Liver (tissue), 9 donors: ENCODE results near the gene FBXO4. TPM values are rescaled to one million over a fixed set of nuclear protein-coding genes. Genes with fewer than 3 reads are reported as not detected.

Source experiments
- DNase-seq: peaks from one replicate; pipeline ENCODE4 v3.0.0-alpha.2; 2017; ENCODE audit warnings: low spot score
- H3K27ac ChIP-seq, 2 donors: one replicate each; pipeline ENCODE4 v1.7.0; 2013; ENCODE audit warnings: inconsistent platforms in 2 of 2, low read length in 2 of 2, control low read depth in 1 of 2, low read depth in 1 of 2, mild to moderate bottlenecking in 1 of 2
- H3K27me3 ChIP-seq, 4 donors: one replicate each; pipeline versions ENCODE4 v1.6.1 to v1.7.0; 2013; ENCODE audit warnings: low read length in 3 of 4, inconsistent platforms in 1 of 4, mild to moderate bottlenecking in 1 of 4, moderate library complexity in 1 of 4; ENCODE audit not compliant: control insufficient read depth in 4 of 4, insufficient read depth in 4 of 4
- H3K36me3 ChIP-seq, 4 donors: one replicate each; pipeline versions ENCODE4 v1.6.1 to v1.7.0; 2013; ENCODE audit warnings: low read length in 3 of 4, mild to moderate bottlenecking in 3 of 4, low read depth in 1 of 4, moderate library complexity in 1 of 4; ENCODE audit not compliant: control insufficient read depth in 4 of 4, insufficient read depth in 3 of 4
- H3K4me1 ChIP-seq, 4 donors: one replicate each; pipeline versions ENCODE4 v1.6.1 to v1.7.0; 2013; ENCODE audit warnings: low read length in 3 of 4, mild to moderate bottlenecking in 3 of 4, moderate library complexity in 1 of 4; ENCODE audit not compliant: control insufficient read depth in 4 of 4, insufficient read depth in 4 of 4
- H3K4me3 ChIP-seq, 3 donors: one replicate each; pipeline versions ENCODE4 v1.6.1 to v1.7.0; 2013; ENCODE audit warnings: low read length in 3 of 3, control low read depth in 1 of 3, low read depth in 1 of 3, mild to moderate bottlenecking in 1 of 3
- H3K9ac ChIP-seq, 2 donors: one replicate each; pipeline ENCODE4 v1.7.0; 2013; ENCODE audit warnings: low read length in 2 of 2, mild to moderate bottlenecking in 2 of 2, moderate library complexity in 2 of 2, control low read depth in 1 of 2, low read depth in 1 of 2
- H3K9me3 ChIP-seq, 4 donors: one replicate each; pipeline versions ENCODE4 v1.6.1 to v1.7.0; 2013; ENCODE audit warnings: low read length in 3 of 4; ENCODE audit not compliant: control insufficient read depth in 4 of 4
- EGR1 ChIP-seq, 2 donors: IDR thresholded peaks; 2 replicates each; pipeline ENCODE4 v1.6.1; 2016 to 2018; ENCODE audit warnings: antibody characterized with exemption in 2 of 2, low read depth in 2 of 2
- FOXA1 ChIP-seq: IDR thresholded peaks from 2 replicates; pipeline ENCODE4 v1.6.1; 2016; ENCODE audit warnings: antibody characterized with exemption
- HNF4G ChIP-seq: IDR thresholded peaks from 2 replicates; pipeline ENCODE4 v1.6.1; 2016; ENCODE audit warnings: antibody characterized with exemption
- JUND ChIP-seq, 2 donors: IDR thresholded peaks; 2 replicates each; pipeline ENCODE4 v1.6.1; 2016; ENCODE audit warnings: antibody characterized with exemption in 2 of 2
- NR2F2 ChIP-seq: IDR thresholded peaks from 2 replicates; pipeline ENCODE4 v1.6.1; 2016; ENCODE audit warnings: antibody characterized with exemption
- RAD21 ChIP-seq, 2 donors: IDR thresholded peaks; 2 replicates each; pipeline ENCODE4 v1.6.1; 2016; ENCODE audit warnings: antibody characterized with exemption in 2 of 2, mild to moderate bottlenecking in 2 of 2
- RXRA ChIP-seq, 2 donors: IDR thresholded peaks; 2 replicates each; pipeline ENCODE4 v1.6.1; 2017 to 2018; ENCODE audit warnings: antibody characterized with exemption in 2 of 2, mild to moderate bottlenecking in 1 of 2
- TAF1 ChIP-seq: conservative IDR thresholded peaks from 2 replicates; pipeline ENCODE4 v1.6.1; 2016; ENCODE audit warnings: antibody characterized with exemption, mild to moderate bottlenecking
- YY1 ChIP-seq: IDR thresholded peaks from 2 replicates; pipeline ENCODE4 v1.6.1; 2016; ENCODE audit warnings: antibody characterized with exemption, mild to moderate bottlenecking
- WGBS: extraction: QIAGEN DNeasy Blood & Tissue Kit; methylation state at CpG from one replicate; pipeline ENCODE4 v1.1.7; 2013; 5-methylcytosine and 5-hydroxymethylcytosine counted together
- polyA plus RNA-seq, 2 donors: library from polyadenylated mRNA; stranded (reverse) in 1 of 2; unstranded in 1 of 2; fragments of 200-250 nt in 1 of 2; fragments of >200 nt in 1 of 2; fragmentation: Nextera tagmentation in 1 of 2; extraction: Ambion mirVana in 1 of 2; gene quantifications; one replicate each; pipeline versions ENCODE4 v1.2.1 to v1.2.3, GENCODE V29; 2013 to 2015
- total RNA-seq, 2 donors: library from RNA; depleted of rRNA; stranded (reverse); fragments of >200 nt; gene quantifications; one replicate each; pipeline ENCODE4 v1.2.3, GENCODE V29; 2014
- TF ChIP-seq, protein P1 (sequence below): IDR thresholded peaks from 2 replicates; pipeline ENCODE4 v1.6.1; 2016; ENCODE audit warnings: antibody characterized with exemption
- TF ChIP-seq, protein P2 (sequence below): fragments of 150-350 bp; IDR thresholded peaks from 2 replicates; pipeline ENCODE4 v1.5.1; 2017; ENCODE audit warnings: improper control_type of control experiment, low read depth, low read length; ENCODE audit not compliant: missing input control
- TF ChIP-seq, protein P3 (sequence below): IDR thresholded peaks from 2 replicates; pipeline ENCODE4 v1.6.1; 2016; ENCODE audit warnings: antibody characterized with exemption
- TF ChIP-seq, protein P4 (sequence below): IDR thresholded peaks from 2 replicates; pipeline ENCODE4 v1.6.1; 2016; ENCODE audit warnings: antibody characterized with exemption, mild to moderate bottlenecking
- TF ChIP-seq, protein P5 (sequence below): IDR thresholded peaks from 2 replicates; pipeline ENCODE4 v1.6.1; 2016; ENCODE audit warnings: antibody characterized with exemption
- donor health status: healthy.
- donor health status: healthy.
- donor health status: healthy.
- donor health status: healthy.
- donor health status: healthy.

Gene FBXO4
- total and polyA plus RNA-seq, 4 donors: 5.6 to 8.8 (median 7.2) TPM

DNA sequence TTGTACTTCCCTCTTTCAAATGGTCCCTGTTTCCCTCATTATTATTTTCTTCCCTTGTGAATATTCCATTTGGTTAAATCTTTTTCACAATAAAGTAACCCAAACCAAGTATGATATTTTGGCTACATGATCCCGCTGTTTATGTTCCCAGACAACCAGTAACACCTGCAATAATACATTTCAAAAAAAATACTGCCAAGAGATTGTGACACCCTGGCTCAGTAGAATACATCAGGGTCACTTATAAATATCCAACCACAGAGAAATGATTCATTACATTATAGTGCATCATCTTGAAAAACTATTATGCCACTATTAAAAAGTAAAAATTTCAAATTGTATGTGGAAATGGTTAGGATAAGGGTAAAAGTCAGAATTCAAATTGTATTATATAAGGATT is 47.7 kb upstream of the FBXO4 start (continued):
- TF ChIP-seq FOXA1 (no peak), YY1 (no peak), RAD21 (IDR thresholded peaks at IDR 0.05) (no peak), TAF1 (no peak)

DNA sequence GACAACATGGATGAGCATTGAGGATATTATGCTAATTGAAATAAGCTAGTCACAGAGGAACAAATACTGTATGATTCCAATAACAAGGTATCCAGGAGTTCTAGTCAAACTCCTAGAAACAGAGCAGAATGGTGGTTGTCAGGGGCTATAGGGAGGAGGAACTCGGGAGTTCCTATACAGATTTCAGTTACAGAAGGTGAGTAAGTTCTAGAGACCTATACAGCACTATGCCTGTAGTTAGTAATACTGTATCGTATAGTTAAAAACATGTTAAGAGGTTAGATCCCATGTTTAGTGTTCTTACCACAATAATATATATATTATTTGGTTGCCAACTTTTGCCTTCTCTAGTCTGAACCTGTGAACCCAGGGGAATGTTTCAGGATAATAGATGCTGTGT is 46.9 kb upstream of the FBXO4 start:
- DNase-seq: no peak
- no peak overlapping the region for H3K4me3 ChIP-seq
- no peak for TF ChIP-seq JUND (IDR thresholded peaks at IDR 0.05)
- no peak for TF ChIP-seq RAD21 (IDR thresholded peaks at IDR 0.05)
- TF ChIP-seq NR2F2: no peak
- TF ChIP-seq, protein P1, sequence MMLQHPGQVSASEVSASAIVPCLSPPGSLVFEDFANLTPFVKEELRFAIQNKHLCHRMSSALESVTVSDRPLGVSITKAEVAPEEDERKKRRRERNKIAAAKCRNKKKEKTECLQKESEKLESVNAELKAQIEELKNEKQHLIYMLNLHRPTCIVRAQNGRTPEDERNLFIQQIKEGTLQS: no peak
- no peak for TF ChIP-seq FOXA1
- TF ChIP-seq HNF4G: no peak
- TF ChIP-seq TAF1: no peak
- TF ChIP-seq, protein P2, sequence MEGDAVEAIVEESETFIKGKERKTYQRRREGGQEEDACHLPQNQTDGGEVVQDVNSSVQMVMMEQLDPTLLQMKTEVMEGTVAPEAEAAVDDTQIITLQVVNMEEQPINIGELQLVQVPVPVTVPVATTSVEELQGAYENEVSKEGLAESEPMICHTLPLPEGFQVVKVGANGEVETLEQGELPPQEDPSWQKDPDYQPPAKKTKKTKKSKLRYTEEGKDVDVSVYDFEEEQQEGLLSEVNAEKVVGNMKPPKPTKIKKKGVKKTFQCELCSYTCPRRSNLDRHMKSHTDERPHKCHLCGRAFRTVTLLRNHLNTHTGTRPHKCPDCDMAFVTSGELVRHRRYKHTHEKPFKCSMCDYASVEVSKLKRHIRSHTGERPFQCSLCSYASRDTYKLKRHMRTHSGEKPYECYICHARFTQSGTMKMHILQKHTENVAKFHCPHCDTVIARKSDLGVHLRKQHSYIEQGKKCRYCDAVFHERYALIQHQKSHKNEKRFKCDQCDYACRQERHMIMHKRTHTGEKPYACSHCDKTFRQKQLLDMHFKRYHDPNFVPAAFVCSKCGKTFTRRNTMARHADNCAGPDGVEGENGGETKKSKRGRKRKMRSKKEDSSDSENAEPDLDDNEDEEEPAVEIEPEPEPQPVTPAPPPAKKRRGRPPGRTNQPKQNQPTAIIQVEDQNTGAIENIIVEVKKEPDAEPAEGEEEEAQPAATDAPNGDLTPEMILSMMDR: no peak
- no peak for TF ChIP-seq YY1
- no peak overlapping the region for H3K27ac ChIP-seq
- no peaks in the 10 kb centered on the region for H3K9me3 ChIP-seq
- H3K4me1 ChIP-seq: no peaks in the 10 kb centered on the region
- no peaks in the 10 kb centered on the region for H3K36me3 ChIP-seq
- H3K27me3 ChIP-seq: peaks cover 0 to 6% (median 1%) of the 10 kb centered on the region in 4 donors
- H3K9ac ChIP-seq: no peak overlapping the region
- WGBS: 87% methylated on average over 2 of the region's 2 CpGs

DNA sequence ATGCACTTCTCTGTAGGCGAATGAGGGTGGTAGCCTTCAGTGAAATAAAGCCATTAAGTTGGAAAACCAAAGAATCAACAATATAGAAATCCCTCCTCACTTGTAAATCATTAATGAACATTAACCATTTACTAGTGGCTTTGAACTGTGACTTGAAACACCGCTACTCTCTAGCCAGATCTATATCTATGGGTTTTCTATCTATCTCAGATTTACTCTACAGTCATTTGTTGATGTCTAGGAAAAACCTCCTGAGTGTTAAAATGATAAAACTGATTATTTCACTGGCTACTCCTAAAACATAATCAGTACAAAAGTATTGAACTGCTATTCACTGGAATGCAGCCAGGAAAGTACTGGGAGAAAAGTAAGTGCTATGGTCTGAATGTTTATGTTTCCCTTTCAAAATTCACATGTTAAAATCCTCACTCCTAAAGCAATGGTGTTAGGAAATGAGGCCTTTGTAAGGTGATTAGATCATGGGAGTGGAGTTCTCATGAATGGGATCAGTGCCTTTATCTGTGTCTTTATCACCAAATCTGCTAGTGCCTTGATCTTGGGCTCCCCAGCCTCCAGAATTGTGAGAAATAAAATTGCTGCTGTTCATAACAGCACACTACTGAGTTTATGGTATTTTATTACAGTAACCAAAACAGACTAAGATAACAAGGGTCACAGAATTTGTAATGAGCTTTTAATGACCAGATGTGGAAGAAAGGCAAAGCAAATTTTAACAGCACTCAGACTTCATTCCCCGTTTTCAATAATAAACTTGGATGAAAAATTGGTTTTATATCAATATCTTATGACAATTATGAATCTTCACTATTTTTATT is 46.2 kb upstream of the FBXO4 start:
- DNase-seq: no peak
- no peaks in the 10 kb centered on the region for H3K9me3 ChIP-seq
- TF ChIP-seq NR2F2 (no peak), YY1 (no peak), RAD21 (IDR thresholded peaks at IDR 0.05) (no peak), EGR1 (IDR thresholded peaks at IDR 0.05; ENCODE audit: low read depth in 2 of 2) (no peak), TAF1 (no peak), JUND (IDR thresholded peaks at IDR 0.05) (no peak), FOXA1 (no peak), RXRA (IDR thresholded peaks at IDR 0.05) (no peak)
- TF ChIP-seq, protein P3, sequence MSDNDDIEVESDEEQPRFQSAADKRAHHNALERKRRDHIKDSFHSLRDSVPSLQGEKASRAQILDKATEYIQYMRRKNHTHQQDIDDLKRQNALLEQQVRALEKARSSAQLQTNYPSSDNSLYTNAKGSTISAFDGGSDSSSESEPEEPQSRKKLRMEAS: no peak
- TF ChIP-seq, protein P2: no peak
- TF ChIP-seq, protein P4, sequence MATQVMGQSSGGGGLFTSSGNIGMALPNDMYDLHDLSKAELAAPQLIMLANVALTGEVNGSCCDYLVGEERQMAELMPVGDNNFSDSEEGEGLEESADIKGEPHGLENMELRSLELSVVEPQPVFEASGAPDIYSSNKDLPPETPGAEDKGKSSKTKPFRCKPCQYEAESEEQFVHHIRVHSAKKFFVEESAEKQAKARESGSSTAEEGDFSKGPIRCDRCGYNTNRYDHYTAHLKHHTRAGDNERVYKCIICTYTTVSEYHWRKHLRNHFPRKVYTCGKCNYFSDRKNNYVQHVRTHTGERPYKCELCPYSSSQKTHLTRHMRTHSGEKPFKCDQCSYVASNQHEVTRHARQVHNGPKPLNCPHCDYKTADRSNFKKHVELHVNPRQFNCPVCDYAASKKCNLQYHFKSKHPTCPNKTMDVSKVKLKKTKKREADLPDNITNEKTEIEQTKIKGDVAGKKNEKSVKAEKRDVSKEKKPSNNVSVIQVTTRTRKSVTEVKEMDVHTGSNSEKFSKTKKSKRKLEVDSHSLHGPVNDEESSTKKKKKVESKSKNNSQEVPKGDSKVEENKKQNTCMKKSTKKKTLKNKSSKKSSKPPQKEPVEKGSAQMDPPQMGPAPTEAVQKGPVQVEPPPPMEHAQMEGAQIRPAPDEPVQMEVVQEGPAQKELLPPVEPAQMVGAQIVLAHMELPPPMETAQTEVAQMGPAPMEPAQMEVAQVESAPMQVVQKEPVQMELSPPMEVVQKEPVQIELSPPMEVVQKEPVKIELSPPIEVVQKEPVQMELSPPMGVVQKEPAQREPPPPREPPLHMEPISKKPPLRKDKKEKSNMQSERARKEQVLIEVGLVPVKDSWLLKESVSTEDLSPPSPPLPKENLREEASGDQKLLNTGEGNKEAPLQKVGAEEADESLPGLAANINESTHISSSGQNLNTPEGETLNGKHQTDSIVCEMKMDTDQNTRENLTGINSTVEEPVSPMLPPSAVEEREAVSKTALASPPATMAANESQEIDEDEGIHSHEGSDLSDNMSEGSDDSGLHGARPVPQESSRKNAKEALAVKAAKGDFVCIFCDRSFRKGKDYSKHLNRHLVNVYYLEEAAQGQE: no peak
- TF ChIP-seq, protein P5, sequence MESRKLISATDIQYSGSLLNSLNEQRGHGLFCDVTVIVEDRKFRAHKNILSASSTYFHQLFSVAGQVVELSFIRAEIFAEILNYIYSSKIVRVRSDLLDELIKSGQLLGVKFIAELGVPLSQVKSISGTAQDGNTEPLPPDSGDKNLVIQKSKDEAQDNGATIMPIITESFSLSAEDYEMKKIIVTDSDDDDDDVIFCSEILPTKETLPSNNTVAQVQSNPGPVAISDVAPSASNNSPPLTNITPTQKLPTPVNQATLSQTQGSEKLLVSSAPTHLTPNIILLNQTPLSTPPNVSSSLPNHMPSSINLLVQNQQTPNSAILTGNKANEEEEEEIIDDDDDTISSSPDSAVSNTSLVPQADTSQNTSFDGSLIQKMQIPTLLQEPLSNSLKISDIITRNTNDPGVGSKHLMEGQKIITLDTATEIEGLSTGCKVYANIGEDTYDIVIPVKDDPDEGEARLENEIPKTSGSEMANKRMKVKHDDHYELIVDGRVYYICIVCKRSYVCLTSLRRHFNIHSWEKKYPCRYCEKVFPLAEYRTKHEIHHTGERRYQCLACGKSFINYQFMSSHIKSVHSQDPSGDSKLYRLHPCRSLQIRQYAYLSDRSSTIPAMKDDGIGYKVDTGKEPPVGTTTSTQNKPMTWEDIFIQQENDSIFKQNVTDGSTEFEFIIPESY: no peak

More for the DNA sequence above, 46.2 kb upstream of the FBXO4 start:
- no peaks in the 10 kb centered on the region for H3K4me1 ChIP-seq
- no peaks in the 10 kb centered on the region for H3K36me3 ChIP-seq
- H3K4me3 ChIP-seq: no peak overlapping the region
- 65% methylated on average over 3 of the region's 3 CpGs for WGBS
- H3K27ac ChIP-seq: no peak overlapping the region
- H3K27me3 ChIP-seq: peaks cover 0 to 6% (median 1%) of the 10 kb centered on the region in 4 donors
- no peak overlapping the region for H3K9ac ChIP-seq
